K562 (cell line): ENCODE results near the gene GLT6D1. TPM values are rescaled to one million over a fixed set of nuclear protein-coding genes. Genes with fewer than 3 reads are reported as not detected.
A peak's percentile ranks its signal among the peaks of the same experiment; 100 is the strongest.
"Not testable (repeated sequence)": the region's sequence is repeated elsewhere in the genome, so short reads cannot be mapped to it uniquely, and the experiment has no call there.

Experiments used
- ATAC-seq: fragments of 200-7000 bp; cut with Tn5 transposase; 3 replicates; pipeline ENCODE4 v1.9.1; 2020; ENCODE audit warnings: moderate library complexity
- BruUV-seq: library from RNA; stranded (reverse); fragments of 400-500 nt; replicated peaks from 2 replicates; lab custom pipeline; 2021; lab: Mats Ljungman, UMichigan
- CTCF ChIA-PET: fragments of 300-600 bp; formaldehyde crosslinking; extraction: SDS; loops from one replicate; lab custom pipeline; 2021; ENCODE audit warnings: low intra/inter-chr PET ratio; lab: Yijun Ruan, JAX
- POLR2A ChIA-PET: fragments of 300-600, 350-650 bp; sonication (Branson Sonifier 250); formaldehyde crosslinking; extraction: SDS; loops from one replicate; lab custom pipeline; 2021; ENCODE audit warnings: antibody characterized with exemption, inconsistent platforms; lab: Yijun Ruan, JAX
- DNase-seq, 4 experiments: peaks; one replicate each; pipeline versions ENCODE4 v3.0.0 to v3.0.0-alpha.2; 2011 to 2018; ENCODE audit warnings: low spot score in 3 of 4, mixed read lengths in 3 of 4; ENCODE audit errors: extremely low read depth in 1 of 4
- FAIRE-seq: peaks from 2 replicates; lab custom pipeline; 2011; peaks lifted over from hg19 to GRCh38; lab: Jason Lieb, UNC
- H2AFZ ChIP-seq: 2 replicates; pipeline ENCODE4 v1.6.0; 2011; ENCODE audit warnings: low read depth, low read length, control low read depth, inconsistent platforms
- H3K27ac ChIP-seq: fragments of 200-600 bp; 3 replicates; pipeline ENCODE4 v1.8.0; 2011; ENCODE audit warnings: low read depth, mild to moderate bottlenecking, control low read depth, inconsistent platforms, low read length, moderate library complexity, mixed read lengths; ENCODE audit errors: extremely low read depth
- H3K27me3 ChIP-seq, 2 experiments: fragments of 300-600 bp in 1 of 2; 2 replicates in 1 of 2; 3 replicates in 1 of 2; pipeline versions ENCODE4 v1.6.0 to v1.8.0; 2011; ENCODE audit warnings: inconsistent platforms in 2 of 2, low read length in 2 of 2, mild to moderate bottlenecking in 1 of 2, mixed read lengths in 1 of 2, moderate library complexity in 1 of 2; ENCODE audit not compliant: control insufficient read depth in 2 of 2, insufficient read depth in 2 of 2
- H3K36me3 ChIP-seq: fragments of 300-600 bp; 3 replicates; pipeline ENCODE4 v1.8.0; 2011; ENCODE audit warnings: mild to moderate bottlenecking, low read length, inconsistent platforms; ENCODE audit not compliant: control insufficient read depth, insufficient read depth
- H3K4me1 ChIP-seq, 2 experiments: fragments of 200-600 bp in 1 of 2; replicated peaks in 1 of 2; 2 replicates in 1 of 2; 3 replicates in 1 of 2; pipeline versions ENCODE4 v1.5.1 to v1.8.0; 2011; ENCODE audit warnings: inconsistent platforms in 2 of 2, low read length in 2 of 2, mild to moderate bottlenecking in 1 of 2, mixed read lengths in 1 of 2, moderate library complexity in 1 of 2; ENCODE audit not compliant: control insufficient read depth in 2 of 2, insufficient read depth in 2 of 2
- H3K4me2 ChIP-seq: 2 replicates; pipeline ENCODE4 v1.6.1; 2011; ENCODE audit warnings: low read length, control low read depth, inconsistent platforms, mixed read lengths; ENCODE audit not compliant: insufficient read depth
- H3K4me3 ChIP-seq: fragments of 200-600 bp; sonication (generic), shearing (Covaris generic); 2 replicates; pipeline ENCODE4 v1.5.1; 2016; ENCODE audit warnings: control low read depth, inconsistent platforms
- H3K79me2 ChIP-seq: fragments of 200-600 bp; 3 replicates; pipeline ENCODE4 v1.8.0; 2011; ENCODE audit warnings: low read length, inconsistent platforms; ENCODE audit not compliant: control insufficient read depth, insufficient read depth
- H3K9ac ChIP-seq, 2 experiments: 2 replicates each; pipeline versions ENCODE4 v1.6.0 to v1.6.1; 2011; ENCODE audit warnings: low read depth in 2 of 2, low read length in 2 of 2, control low read depth in 1 of 2, inconsistent platforms in 1 of 2, mild to moderate bottlenecking in 1 of 2, mixed read lengths in 1 of 2; ENCODE audit not compliant: insufficient read depth in 1 of 2
- H3K9me1 ChIP-seq: one replicate; pipeline ENCODE4 v1.6.0; 2011; ENCODE audit warnings: inconsistent platforms, mild to moderate bottlenecking, low read length, moderate library complexity; ENCODE audit not compliant: control insufficient read depth, insufficient read depth
- H3K9me3 ChIP-seq: replicated peaks from 2 replicates; pipeline ENCODE4 v1.5.1; 2011; ENCODE audit warnings: low read depth, low read length, inconsistent platforms; ENCODE audit not compliant: control insufficient read depth, insufficient read depth
- H4K20me1 ChIP-seq: replicated peaks from 2 replicates; pipeline ENCODE4 v1.6.1; 2011; ENCODE audit warnings: low read length, inconsistent platforms, mixed read lengths; ENCODE audit not compliant: control insufficient read depth, insufficient read depth
- ARID3A ChIP-seq: IDR thresholded peaks from 2 replicates; pipeline ENCODE4 v1.6.1; 2012; ENCODE audit warnings: low read depth, low read length, improper control_type of control experiment, borderline replicate concordance
- SMAD3 ChIP-seq: fragments of 450-650 bp; formaldehyde crosslinking; conservative IDR thresholded peaks from 2 replicates; pipeline ENCODE4 v1.4.0; 2020; ENCODE audit warnings: mild to moderate bottlenecking
- TCF3 ChIP-seq: sonication (generic); formaldehyde crosslinking; IDR thresholded peaks from 2 replicates; pipeline ENCODE4 v1.4.0; 2020; ENCODE audit warnings: mild to moderate bottlenecking, missing genetic modification reagents
- ZNF583 ChIP-seq: fragments of 250-450 bp; sonication (Bioruptor Pico); IDR thresholded peaks from 2 replicates; pipeline ENCODE4 v1.4.0; 2020
- WGBS: fragments of 100-300 bp; shearing (Covaris generic); methylation state at CpG from one replicate; pipeline ENCODE4 v1.1.6; 2016; ENCODE audit warnings: low coverage, mixed read lengths; ENCODE audit not compliant: insufficient coverage; ENCODE audit errors: missing lambda C conversion rate; 5-methylcytosine and 5-hydroxymethylcytosine counted together
- in situ Hi-C: fragments of 300-500 bp; cut with MboI; formaldehyde crosslinking; loops from 4 replicates; pipeline ENCODE4 v1.15.0; 2018; ENCODE audit warnings: inconsistent platforms, mixed read lengths
- intact Hi-C: fragments of 100-400 bp; cut with micrococcal nuclease; formaldehyde crosslinking; loops from 2 replicates; pipeline ENCODE4 v1.14.2; 2022
- polyA plus RNA-seq, 8 experiments: library from polyadenylated mRNA; depleted of rRNA in 4 of 8; stranded (reverse) in 5 of 8; unstranded in 3 of 8; fragments of >200 nt; fragmentation: Nextera tagmentation in 2 of 8; fragmentation: Illumina TruSeq in 1 of 8; extraction: Ambion mirVana in 2 of 8; extraction: Trizol in 1 of 8; gene quantifications; 2 replicates each; pipeline versions ENCODE4 v1.2.1 to v1.2.3, GENCODE V29; 2011 to 2014; ENCODE audit warnings: inconsistent platforms in 1 of 8, missing spikeins in 1 of 8
- total RNA-seq, 7 experiments: library from RNA; depleted of rRNA in 6 of 7; stranded (reverse); fragments of >200 nt in 6 of 7; fragmentation: Illumina TruSeq in 2 of 7; extraction: Trizol in 2 of 7; gene quantifications; 2 replicates each; pipeline versions ENCODE4 v1.2.1 to v1.2.3, GENCODE V29; 2011 to 2021; ENCODE audit warnings: low replicate concordance in 1 of 7

The GLT6D1 gene
- total and polyA plus RNA-seq, 9 of the 15 experiments (the other 6 are each of a cell fraction or from before 2014, with no cell fraction given): not detected

DNA sequence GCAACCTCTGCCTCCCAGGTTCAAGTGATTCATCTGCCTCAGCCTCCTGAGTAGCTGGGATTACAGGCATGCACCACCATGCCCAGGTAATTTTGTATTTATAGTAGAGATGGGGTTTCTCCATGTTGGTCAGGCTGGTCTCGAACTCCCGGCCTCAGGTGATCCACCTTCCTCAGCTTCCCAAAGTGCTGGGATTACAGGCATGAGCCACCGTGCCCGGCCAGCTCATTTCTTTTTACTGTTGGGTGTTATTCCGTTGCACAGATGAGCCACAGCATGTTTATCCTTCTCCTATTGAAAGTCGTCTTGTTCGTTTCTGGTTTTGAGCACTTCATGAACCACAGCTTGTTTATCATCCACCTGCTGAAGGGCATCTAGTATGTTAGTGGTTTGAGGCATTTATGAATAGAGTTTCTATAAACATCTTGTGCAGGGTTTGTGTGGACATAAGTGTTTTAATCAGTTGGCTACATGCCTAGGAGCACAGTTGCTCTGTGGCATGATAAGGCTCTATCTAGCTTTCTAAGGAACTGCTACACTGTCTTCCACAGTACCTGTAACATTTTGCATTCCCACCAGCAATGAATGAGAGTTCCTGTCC is 2.3 kb downstream of the GLT6D1 start:
- H2AFZ ChIP-seq, H3K36me3 ChIP-seq, BruUV-seq, H3K4me1 ChIP-seq, H3K27ac ChIP-seq, ATAC-seq, H3K9me3 ChIP-seq, H4K20me1 ChIP-seq, H3K4me2 ChIP-seq, CTCF ChIA-PET, H3K4me3 ChIP-seq, intact Hi-C loops, H3K9ac ChIP-seq, DNase-seq, H3K79me2 ChIP-seq, FAIRE-seq, H3K27me3 ChIP-seq, H3K9me1 ChIP-seq, in situ Hi-C loops: not testable (repeated sequence)
- POLR2A ChIA-PET: interaction anchor here (0.6 kb wide), 1 partner anchor 22 kb away, joined by 3 read pairs; no protein-coding TSS in a partner anchor
- 0% methylated on average over 7 of the region's 7 CpGs for WGBS
- TF ChIP-seq TCF3 (CRISPR knock-in tag): 0 out of 2 replicates have a peak, but pooled peaks have one; percentile 9

- ChIA-PET CTCF (interaction anchor here (0.6 kb wide), 1 partner anchor 35 kb away, joined by 3 read pairs; no protein-coding TSS in a partner anchor), POLR2A (no interaction called here)
- Histone ChIP-seq H2AFZ (no peak overlapping the region), H3K4me2 (no peak overlapping the region), H3K79me2 (no peaks in the 10 kb centered on the region), H3K9ac (no peak overlapping the region), H3K9me3 (no peaks in the 10 kb centered on the region), H4K20me1 (no peaks in the 10 kb centered on the region), H3K27ac (no peak overlapping the region), H3K4me1 (no peaks in the 10 kb centered on the region), H3K4me3 (no peak overlapping the region), H3K36me3 (no peaks in the 10 kb centered on the region), H3K27me3 (peaks cover 5 to 8% of the 10 kb centered on the region in 2 experiments; a peak in 4 of 5 replicates), H3K9me1 (no peaks in the 10 kb centered on the region)
- DNase-seq (no peak), ATAC-seq (no peak), FAIRE-seq (no peak)
- in situ Hi-C loops: no loop called here
- TF ChIP-seq SMAD3 (CRISPR knock-in tag) (no peak), ZNF583 (CRISPR knock-in tag) (no peak), ARID3A (no peak)
- under 1% methylated on average over 10 of the region's 10 CpGs for WGBS
- no TSS peak for BruUV-seq
- intact Hi-C loops: no loop called here
Observed at GRCh38 chr9:135632841-135633240, 6.5 kb downstream of the GLT6D1 start.
